GM10248 (cell line): ENCODE results near the gene FEM1C.

Experiments used
- CTCF ChIA-PET: fragments of 300-600 bp; sonication (Branson Sonifier 250); formaldehyde crosslinking; extraction: SDS; loops from one replicate; lab custom pipeline; 2021; ENCODE audit warnings: antibody characterized with exemption; lab: Yijun Ruan, JAX
- POLR2A ChIA-PET: fragments of 350-650 bp; sonication (Branson Sonifier 250); formaldehyde crosslinking; extraction: SDS; loops from one replicate; lab custom pipeline; 2020; ENCODE audit warnings: antibody characterized with exemption; lab: Yijun Ruan, JAX
- DNase-seq: peaks from one replicate; pipeline ENCODE4 v3.0.0; 2012; ENCODE audit errors: extremely low spot score
- CTCF ChIP-seq: IDR thresholded peaks from 2 replicates; pipeline ENCODE4 v1.5.1; 2012; ENCODE audit warnings: mild to moderate bottlenecking, low read depth; ENCODE audit errors: extremely low read depth, missing control alignments, control extremely low read depth

Gene FEM1C

DNA sequence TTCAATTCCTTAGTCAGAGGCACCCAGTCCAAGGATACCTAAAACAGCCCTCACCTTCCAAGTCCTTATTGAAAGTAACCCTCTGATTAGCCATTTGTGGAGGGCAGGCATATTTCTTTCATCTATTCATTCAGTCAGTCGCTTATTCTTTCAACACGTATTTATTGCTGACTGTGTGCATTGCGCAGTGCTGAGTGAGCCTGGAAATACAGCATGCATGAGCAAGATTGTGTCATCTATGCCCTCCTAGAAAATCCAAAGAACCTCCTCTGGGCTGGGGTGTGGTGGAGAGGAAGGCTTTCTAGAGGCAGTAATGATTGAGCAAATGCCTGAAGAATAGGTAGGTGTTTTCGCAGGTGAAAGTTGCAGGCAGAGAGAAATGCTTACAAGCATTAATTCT lies 8.5 kb upstream of the FEM1C start:
- CTCF ChIA-PET = interaction anchor here (3.6 to 4.0 kb wide), 2 partner anchors 14 to 18 kb away, joined by 15 to 26 read pairs; no protein-coding TSS in a partner anchor
- no peak for DNase-seq
- POLR2A ChIA-PET = no interaction called here
- TF ChIP-seq CTCF = no peak

DNA sequence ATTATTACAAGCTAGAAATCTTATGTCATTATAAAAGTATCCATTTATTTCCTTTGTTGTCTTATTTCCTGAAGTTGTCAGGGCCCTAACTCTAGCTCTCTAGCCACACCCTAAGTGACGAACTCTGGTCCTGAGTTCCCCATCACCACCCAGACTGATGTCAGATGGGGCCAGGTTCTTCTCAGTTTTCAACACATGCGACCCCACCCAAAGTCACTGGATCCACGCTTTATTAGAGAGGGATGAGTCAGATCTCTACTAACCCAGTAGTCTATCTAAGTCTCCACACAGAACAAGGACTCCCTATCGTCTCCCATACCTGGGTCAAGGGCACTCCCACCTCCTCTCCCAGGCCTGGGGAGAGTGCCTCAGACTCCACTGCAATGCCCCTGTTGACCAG lies 6.8 kb upstream of the FEM1C start:
- TF ChIP-seq CTCF = no peak
- POLR2A ChIA-PET = no interaction called here
- no peak for DNase-seq
- CTCF ChIA-PET = interaction anchor here (1.2 to 4.0 kb wide), 8 partner anchors 9 to 203 kb away, joined by 3 to 26 read pairs (median 8); no protein-coding TSS in a partner anchor

DNA sequence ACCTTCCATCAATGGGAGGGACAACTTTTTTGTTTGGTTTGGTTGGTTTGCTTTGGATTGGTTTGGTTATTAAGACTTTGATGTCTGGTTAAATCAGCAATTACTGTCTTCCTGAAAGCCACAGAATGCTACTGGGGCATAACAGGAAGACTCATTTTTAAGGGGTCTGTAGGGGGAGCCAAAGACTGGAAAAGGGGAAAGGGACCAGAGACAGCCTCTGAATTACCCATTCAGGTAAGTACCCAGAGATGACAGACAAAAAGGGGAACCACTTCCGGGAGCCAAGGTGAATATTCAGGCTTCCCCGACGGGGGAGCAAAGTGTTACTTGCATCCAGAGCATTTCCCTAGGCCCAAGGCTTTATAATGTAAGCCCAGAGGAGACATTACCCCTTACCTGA lies 4.6 kb upstream of the FEM1C start:
- peak; percentile 42 for TF ChIP-seq CTCF
- DNase-seq = peak; percentile 58
- ChIA-PET CTCF (no interaction called here), POLR2A (no interaction called here)

- DNase-seq = no peak
- ChIA-PET CTCF (interaction anchor here (0.9 to 7.8 kb wide), 2 partner anchors 25 to 83 kb away, joined by 3 to 62 read pairs; no protein-coding TSS in a partner anchor), POLR2A (no interaction called here)
- TF ChIP-seq CTCF = no peak
Measured at GRCh38 chr5:115548683-115549082, 4.1 kb upstream of the FEM1C start.

DNA sequence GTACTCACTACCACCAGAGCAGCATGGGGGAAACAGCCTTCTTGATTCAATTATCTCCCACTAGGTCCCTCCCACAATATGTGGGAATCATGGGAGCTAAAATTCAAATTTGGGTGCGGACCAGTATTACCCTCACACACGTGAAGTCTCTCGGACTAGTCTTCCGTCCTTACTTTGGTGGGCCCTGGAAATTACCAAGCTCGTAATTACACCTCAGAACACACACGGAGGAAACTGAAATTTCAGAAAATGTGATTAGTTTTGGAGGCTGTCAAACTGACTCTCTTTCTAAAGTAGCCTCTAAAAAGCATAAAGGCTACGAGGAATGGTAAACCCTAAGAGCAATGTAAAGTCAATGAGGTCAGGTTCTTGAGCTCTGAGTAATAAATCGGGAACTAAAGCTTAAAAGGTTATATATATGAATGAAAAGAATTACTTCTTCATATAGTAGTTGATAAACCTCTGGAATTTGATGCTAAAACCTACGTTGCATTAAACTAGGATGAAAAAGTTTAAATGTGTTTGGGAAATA lies 842 bp upstream of the FEM1C start:
- TF ChIP-seq CTCF = no peak
- no peak for DNase-seq
- POLR2A ChIA-PET = interaction anchor here (2.1 kb wide), 1 partner anchor 22 kb away, joined by 8 read pairs; no protein-coding TSS in a partner anchor
- CTCF ChIA-PET = interaction anchor here (0.8 to 7.8 kb wide), 9 partner anchors 9 to 489 kb away, joined by 3 to 62 read pairs (median 5); partner anchors contain the start of gene TICAM2

GRCh38 chr5:115544043-115544435 lies 536 bp downstream of the FEM1C start:
- TF ChIP-seq CTCF = no peak
- CTCF ChIA-PET = interaction anchor here (1.2 to 7.8 kb wide), 9 partner anchors 10 to 239 kb away, joined by 3 to 62 read pairs (median 6); no protein-coding TSS in a partner anchor
- POLR2A ChIA-PET = interaction anchor here (0.8 to 2.1 kb wide), 3 partner anchors 21 to 60 kb away, joined by 3 to 8 read pairs (median 3); no protein-coding TSS in a partner anchor
- no peak for DNase-seq
